Naive thymus-derived CD8-positive, alpha-beta T cell (primary cell): ENCODE data around the gene TMPRSS9. TPM values are rescaled to one million over a fixed set of nuclear protein-coding genes. Genes with fewer than 3 reads are reported as not detected.

Source experiments
- ATAC-seq, 2 donors: fragments of 150-1000 bp; cut with Tn5 transposase in 1 of 2; sonication (Bioruptor Pico), chemical (Tn5 transposase) in 1 of 2; 1 replicate in 1 of 2; 2 replicates in 1 of 2; pipeline ENCODE4 v1.10.0; 2021; ENCODE audit warnings: mild to moderate bottlenecking in 2 of 2, moderate library complexity in 2 of 2
- POLR2A ChIA-PET: fragments of 350-600 bp; sonication (Branson Sonifier 250); formaldehyde crosslinking; loops from one replicate; lab custom pipeline; 2021; ENCODE audit warnings: antibody characterized with exemption; lab: Charles Lee
- DNase-seq, 10 donors: peaks; one replicate each; pipeline versions ENCODE4 v3.0.0 to v3.0.0-alpha.2; 2020 to 2022
- H3K27ac Mint-ChIP-seq, 10 donors: one replicate each; pipeline ENCODE4 v1.8.0; 2020 to 2022; ENCODE audit warnings: mild to moderate bottlenecking in 10 of 10, mixed read lengths in 10 of 10, moderate library complexity in 4 of 10, inconsistent platforms in 1 of 10
- H3K27me3 Mint-ChIP-seq, 5 donors: one replicate each; pipeline ENCODE4 v1.8.0; 2021 to 2022; ENCODE audit warnings: mixed read lengths in 5 of 5
- H3K36me3 Mint-ChIP-seq, 3 donors: one replicate each; pipeline ENCODE4 v1.8.0; 2020 to 2022; ENCODE audit warnings: mixed read lengths in 3 of 3, mild to moderate bottlenecking in 2 of 3, inconsistent platforms in 1 of 3
- H3K4me1 Mint-ChIP-seq, 4 donors: one replicate each; pipeline ENCODE4 v1.8.0; 2021 to 2022; ENCODE audit warnings: mixed read lengths in 4 of 4
- H3K4me3 Mint-ChIP-seq, 10 donors: one replicate each; pipeline ENCODE4 v1.8.0; 2020 to 2022; ENCODE audit warnings: mild to moderate bottlenecking in 10 of 10, mixed read lengths in 10 of 10, moderate library complexity in 6 of 10, inconsistent platforms in 1 of 10
- H3K9me3 Mint-ChIP-seq, 9 donors: one replicate each; pipeline ENCODE4 v1.8.0; 2020 to 2022; ENCODE audit warnings: mixed read lengths in 9 of 9, mild to moderate bottlenecking in 3 of 9, inconsistent platforms in 1 of 9, moderate library complexity in 1 of 9
- polyA plus RNA-seq, 3 donors: library from polyadenylated mRNA; unstranded; fragments of 300-500 nt; fragmentation: Illumina TruSeq; gene quantifications; one replicate each; pipeline ENCODE4 v1.2.3, GENCODE V29; 2021
- total RNA-seq, 8 experiments: library from RNA in 2 of 8; stranded (reverse) in 2 of 8; gene quantifications; one replicate each; pipeline ENCODE4 v1.2.3 and lab custom pipeline; 2021 to 2026

TMPRSS9 gene
- total and polyA plus RNA-seq, 5 experiments from 2014 or later: not detected

DNA sequence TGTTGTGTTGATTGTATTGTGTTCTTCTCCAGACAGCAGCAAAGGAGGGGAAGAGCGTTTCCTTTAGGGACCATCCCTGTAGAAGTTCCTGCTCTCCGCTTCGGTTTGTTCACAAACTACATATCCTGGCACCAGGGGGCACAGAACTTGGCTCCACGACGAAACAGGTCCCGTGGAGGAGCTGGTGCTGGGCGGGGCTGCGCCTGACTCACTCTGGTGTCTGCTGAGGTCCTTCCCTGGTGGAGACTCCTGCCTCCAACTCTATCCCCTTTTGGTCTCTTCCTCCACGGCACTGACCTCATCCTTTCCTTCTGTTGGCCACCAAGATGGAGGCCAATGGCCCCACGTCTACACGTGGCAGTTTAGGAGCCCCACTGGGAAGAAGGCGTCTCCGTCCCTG is 14.7 kb downstream of the TMPRSS9 start:
- peak overlapping the region in 2 of 10 donors; percentile 53 to 55 for H3K27ac Mint-ChIP-seq
- H3K9me3 Mint-ChIP-seq: peaks cover 0 to 15% (median 5%) of the 10 kb centered on the region in 9 donors
- no peak for ATAC-seq
- peaks cover 0 to 4% (median 0%) of the 10 kb centered on the region in 5 donors for H3K27me3 Mint-ChIP-seq
- H3K36me3 Mint-ChIP-seq: peaks cover 0 to 4% (median 0%) of the 10 kb centered on the region in 3 donors
- H3K4me1 Mint-ChIP-seq: peaks cover 0 to 5% (median 4%) of the 10 kb centered on the region in 4 donors
- POLR2A ChIA-PET: interaction anchor here (0.7 kb wide), 1 partner anchor 30 kb away, joined by 6 read pairs; no protein-coding TSS in a partner anchor
- no peak for DNase-seq
- no peak overlapping the region for H3K4me3 Mint-ChIP-seq

DNA sequence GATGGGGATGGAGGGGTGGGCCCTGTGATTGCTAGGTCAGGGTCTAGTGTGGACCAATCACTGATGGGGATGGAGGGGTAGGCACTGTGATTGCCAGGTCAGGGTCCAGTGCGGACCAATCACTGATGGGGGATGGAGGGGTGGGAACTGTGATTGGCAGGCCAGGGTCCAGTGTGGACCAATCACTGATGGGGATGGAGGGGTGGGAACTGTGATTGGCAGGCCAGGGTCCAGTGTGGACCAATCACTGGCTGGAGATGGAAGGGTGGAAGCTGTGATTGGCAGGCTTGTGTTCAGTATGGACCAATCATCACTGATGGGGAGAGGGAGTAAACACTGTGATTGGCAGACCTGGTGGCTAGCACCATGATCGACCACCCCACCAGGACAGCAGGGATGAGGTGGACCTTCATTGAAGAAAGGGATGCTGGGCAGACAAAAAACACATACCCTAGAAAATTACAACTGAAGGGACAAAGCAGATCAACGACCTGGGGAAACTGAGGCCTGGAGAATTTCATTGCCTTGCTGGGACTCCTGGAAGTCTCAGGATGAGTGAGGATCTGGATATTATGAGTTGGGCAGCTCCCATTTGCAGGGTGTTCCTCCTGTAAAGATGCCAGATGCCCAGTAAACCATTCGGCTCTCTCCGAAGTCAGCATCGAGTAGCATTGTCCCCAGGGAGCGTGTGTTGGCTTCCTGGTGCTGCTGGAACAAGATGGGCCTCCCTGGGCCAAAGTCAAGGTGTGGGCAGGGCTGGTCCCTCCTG is 15.5 kb downstream of the TMPRSS9 start:
- no peak overlapping the region for H3K4me3 Mint-ChIP-seq
- DNase-seq (no peak), ATAC-seq (no peak)
- H3K27me3 Mint-ChIP-seq: peaks cover 0 to 4% (median 0%) of the 10 kb centered on the region in 5 donors
- peaks cover 0 to 5% (median 4%) of the 10 kb centered on the region in 4 donors for H3K4me1 Mint-ChIP-seq
- H3K36me3 Mint-ChIP-seq: peaks cover 0 to 4% (median 0%) of the 10 kb centered on the region in 3 donors
- POLR2A ChIA-PET: no interaction called here
- H3K9me3 Mint-ChIP-seq: peaks cover 0 to 13% (median 6%) of the 10 kb centered on the region in 9 donors
- no peak overlapping the region for H3K27ac Mint-ChIP-seq

DNA sequence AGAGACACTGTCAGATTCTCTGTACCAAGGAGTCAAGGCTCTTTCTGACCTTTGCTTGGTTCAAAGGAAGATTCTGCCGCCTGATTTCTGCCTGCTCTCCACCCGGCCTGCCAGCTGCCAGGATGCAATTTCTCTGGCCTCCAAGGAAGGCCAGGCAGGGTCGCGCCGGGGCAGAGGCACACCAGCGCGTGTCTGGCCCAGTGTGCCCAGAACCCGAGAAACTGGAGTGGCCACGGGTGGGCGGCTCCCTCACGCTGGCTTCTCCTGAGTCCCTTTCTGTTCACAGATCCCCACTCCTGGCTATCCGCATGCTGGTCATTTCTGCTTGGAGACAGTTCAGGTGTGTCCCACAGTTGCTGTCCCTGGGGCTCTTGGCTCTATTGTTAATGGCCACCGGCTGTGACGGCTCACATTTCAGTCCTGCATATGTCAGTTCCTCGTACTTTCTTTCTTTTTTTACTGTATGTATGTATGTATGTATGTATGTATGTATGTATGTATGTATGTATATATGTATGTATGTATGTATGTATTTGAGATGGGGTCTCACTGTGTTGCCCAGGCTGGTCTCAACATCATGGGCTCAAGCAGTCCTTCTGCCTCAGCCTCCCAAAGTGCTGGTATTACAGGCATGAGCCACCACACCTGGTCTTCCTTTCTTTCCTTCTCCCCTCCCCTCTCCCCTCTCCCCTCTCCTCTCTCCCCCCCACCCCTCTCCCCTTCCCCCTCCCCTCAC is 16.9 kb downstream of the TMPRSS9 start:
- ATAC-seq: no peak
- no peak for DNase-seq
- peaks cover 0 to 5% (median 0%) of the 10 kb centered on the region in 5 donors for H3K27me3 Mint-ChIP-seq
- H3K27ac Mint-ChIP-seq: peak overlapping the region in 1 of 10 donors; percentile 91
- H3K4me1 Mint-ChIP-seq: peaks cover 0 to 5% (median 4%) of the 10 kb centered on the region in 4 donors
- peaks cover 0 to 15% (median 7%) of the 10 kb centered on the region in 9 donors for H3K9me3 Mint-ChIP-seq
- H3K4me3 Mint-ChIP-seq: no peak overlapping the region
- H3K36me3 Mint-ChIP-seq: peaks cover 0 to 4% (median 0%) of the 10 kb centered on the region in 3 donors
- POLR2A ChIA-PET: interaction anchor here (0.6 kb wide), 1 partner anchor 8 kb away, joined by 6 read pairs; no protein-coding TSS in a partner anchor

DNA sequence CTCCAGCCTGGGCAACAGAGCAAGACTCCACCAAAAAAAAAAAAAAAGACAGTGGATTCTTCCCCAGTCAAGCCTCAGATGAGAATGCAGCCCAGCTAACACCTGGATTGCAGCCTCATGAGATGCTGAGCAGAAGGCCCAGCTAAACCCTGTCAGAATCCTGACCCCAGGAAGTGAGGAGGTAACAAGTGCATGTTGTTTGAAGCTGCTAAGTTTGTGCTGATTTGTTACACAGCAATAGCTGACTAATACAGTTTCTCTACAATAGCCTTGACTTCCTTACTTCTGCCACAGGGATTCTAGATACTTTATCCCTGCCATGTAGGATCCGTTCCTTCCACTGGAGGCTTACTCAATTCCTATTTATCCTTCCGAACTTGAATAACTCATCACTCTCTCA is 20.5 kb downstream of the TMPRSS9 start:
- peaks cover 2 to 6% (median 4%) of the 10 kb centered on the region in 4 donors for H3K4me1 Mint-ChIP-seq
- no peak for DNase-seq
- H3K27me3 Mint-ChIP-seq: peaks cover 0 to 14% (median 3%) of the 10 kb centered on the region in 5 donors
- no peak overlapping the region for H3K27ac Mint-ChIP-seq
- no peak overlapping the region for H3K4me3 Mint-ChIP-seq
- H3K36me3 Mint-ChIP-seq: no peaks in the 10 kb centered on the region
- POLR2A ChIA-PET: no interaction called here
- H3K9me3 Mint-ChIP-seq: peaks cover 0 to 15% (median 7%) of the 10 kb centered on the region in 9 donors
- no peak for ATAC-seq

DNA sequence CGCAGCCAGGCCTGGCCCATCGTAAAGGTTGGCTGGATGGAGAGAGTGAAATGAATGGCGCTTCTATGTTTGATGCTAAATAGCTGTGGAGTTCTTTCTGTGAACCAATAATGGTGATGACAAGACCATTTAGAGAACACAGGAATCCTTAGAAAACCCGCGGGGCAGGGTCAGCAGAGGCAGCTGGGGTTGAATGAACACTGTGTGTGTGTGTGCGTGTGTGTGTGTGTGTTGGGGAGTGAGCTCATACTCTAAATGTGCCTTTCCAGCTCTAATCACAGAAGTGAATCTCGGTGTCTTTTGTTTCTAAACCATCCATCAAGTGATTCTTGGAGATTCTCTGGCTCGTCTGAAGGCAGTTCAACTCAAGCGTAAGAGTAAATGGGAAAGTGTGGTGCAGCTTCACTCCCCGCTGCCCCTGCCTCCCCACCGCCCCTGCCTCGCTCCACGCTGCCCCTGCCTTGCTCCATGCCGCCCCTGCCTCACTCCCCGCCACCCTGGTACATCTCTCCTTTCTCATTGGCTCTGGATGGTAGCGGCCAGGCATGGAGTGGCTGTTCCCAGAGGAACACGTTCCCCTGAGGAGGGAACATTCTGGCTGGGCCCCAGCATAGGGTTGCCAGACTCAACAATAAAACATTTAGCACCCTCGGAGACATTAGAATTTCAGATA is 21.2 kb downstream of the TMPRSS9 start:
- Mint-ChIP-seq H3K27ac (no peak overlapping the region), H3K36me3 (no peaks in the 10 kb centered on the region), H3K27me3 (peaks cover 0 to 14% (median 3%) of the 10 kb centered on the region in 5 donors), H3K4me1 (peaks cover 2 to 6% (median 4%) of the 10 kb centered on the region in 4 donors), H3K4me3 (no peak overlapping the region), H3K9me3 (peaks cover 0 to 15% (median 7%) of the 10 kb centered on the region in 9 donors)
- ATAC-seq (no peak), DNase-seq (no peak)
- POLR2A ChIA-PET: no interaction called here

DNA sequence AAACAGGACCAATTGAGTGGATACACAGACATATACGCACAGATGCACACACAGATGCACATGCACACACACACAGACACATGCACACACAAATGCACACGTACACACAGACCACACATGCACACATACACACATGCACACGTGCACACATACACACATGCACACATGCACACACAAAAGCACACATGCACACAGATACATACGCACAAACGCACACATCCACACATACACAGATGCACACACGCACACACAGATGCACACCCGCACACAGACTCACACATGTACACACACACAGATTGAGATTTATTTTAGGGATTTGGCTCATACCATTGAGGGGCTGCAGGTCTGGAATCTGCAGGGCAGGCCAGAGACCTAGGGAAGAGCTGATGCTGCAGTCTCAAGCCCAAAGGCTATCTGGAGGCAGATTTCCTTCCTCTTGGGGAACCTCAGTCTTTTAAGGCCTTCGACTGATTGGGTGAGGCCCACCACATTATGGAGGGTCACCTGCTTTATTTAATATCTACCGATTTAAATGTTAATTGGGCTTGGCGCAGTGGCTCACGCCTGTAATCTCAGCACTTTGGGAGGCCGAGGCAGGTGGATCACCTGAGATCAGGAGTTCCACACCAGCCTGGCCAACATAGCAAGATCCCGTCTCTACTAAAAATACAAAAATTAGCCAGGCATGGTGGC is 22.6 kb downstream of the TMPRSS9 start:
- peaks cover 0 to 15% (median 7%) of the 10 kb centered on the region in 9 donors for H3K9me3 Mint-ChIP-seq
- POLR2A ChIA-PET: no interaction called here
- peaks cover under 1 to 6% (median 2%) of the 10 kb centered on the region in 4 donors for H3K4me1 Mint-ChIP-seq
- H3K27me3 Mint-ChIP-seq: peaks cover 0 to 12% (median 3%) of the 10 kb centered on the region in 5 donors
- ATAC-seq: no peak
- peak overlapping the region in 1 of 10 donors; percentile 21 for H3K27ac Mint-ChIP-seq
- H3K36me3 Mint-ChIP-seq: no peaks in the 10 kb centered on the region
- no peak overlapping the region for H3K4me3 Mint-ChIP-seq
- DNase-seq: no peak

DNA sequence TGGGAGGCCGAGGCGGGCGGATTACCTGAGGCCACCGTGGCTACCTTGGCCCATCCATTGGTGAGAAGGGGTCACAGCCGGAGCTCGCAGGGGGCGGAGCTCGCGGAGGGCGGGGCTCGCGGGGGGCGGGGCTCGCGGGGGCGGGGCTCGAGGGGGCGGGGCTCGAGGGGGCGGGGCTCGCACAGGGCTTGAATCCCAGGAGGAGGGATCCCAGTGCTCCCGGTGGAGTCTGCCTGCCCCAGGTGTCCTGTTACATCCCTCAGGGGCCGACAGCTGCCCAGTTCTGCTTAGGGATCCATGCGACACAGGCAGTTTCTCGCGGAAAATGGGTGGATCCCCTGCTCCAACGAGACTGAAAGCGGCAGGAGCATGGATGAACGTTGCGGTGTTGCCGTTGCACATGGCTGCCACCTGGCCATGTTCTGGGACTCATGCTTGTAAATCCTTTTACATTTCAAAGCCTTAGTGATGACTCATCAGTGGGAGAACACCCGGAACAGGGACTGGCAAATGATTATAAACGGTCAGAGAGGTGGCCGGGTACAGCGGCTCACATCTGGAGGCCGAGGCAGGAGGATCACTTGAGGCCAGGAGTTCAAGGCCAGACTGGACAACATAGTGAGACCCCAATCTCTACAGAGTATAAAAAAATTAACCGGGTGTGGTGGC is 25.1 kb downstream of the TMPRSS9 start:
- no peak overlapping the region for H3K27ac Mint-ChIP-seq
- POLR2A ChIA-PET: interaction anchor here (0.7 kb wide), 1 partner anchor 33 kb away, joined by 4 read pairs; no protein-coding TSS in a partner anchor
- H3K4me1 Mint-ChIP-seq: peaks cover 0 to 6% (median 0%) of the 10 kb centered on the region in 4 donors
- no peaks in the 10 kb centered on the region for H3K36me3 Mint-ChIP-seq
- peaks cover 0 to 10% (median 3%) of the 10 kb centered on the region in 5 donors for H3K27me3 Mint-ChIP-seq
- ATAC-seq (peak in 1 of 2 donors; percentile 23), DNase-seq (peak in 2 of 10 donors; percentile 12 to 33)
- H3K9me3 Mint-ChIP-seq: peaks cover 0 to 8% (median 0%) of the 10 kb centered on the region in 9 donors
- H3K4me3 Mint-ChIP-seq: no peak overlapping the region

DNA sequence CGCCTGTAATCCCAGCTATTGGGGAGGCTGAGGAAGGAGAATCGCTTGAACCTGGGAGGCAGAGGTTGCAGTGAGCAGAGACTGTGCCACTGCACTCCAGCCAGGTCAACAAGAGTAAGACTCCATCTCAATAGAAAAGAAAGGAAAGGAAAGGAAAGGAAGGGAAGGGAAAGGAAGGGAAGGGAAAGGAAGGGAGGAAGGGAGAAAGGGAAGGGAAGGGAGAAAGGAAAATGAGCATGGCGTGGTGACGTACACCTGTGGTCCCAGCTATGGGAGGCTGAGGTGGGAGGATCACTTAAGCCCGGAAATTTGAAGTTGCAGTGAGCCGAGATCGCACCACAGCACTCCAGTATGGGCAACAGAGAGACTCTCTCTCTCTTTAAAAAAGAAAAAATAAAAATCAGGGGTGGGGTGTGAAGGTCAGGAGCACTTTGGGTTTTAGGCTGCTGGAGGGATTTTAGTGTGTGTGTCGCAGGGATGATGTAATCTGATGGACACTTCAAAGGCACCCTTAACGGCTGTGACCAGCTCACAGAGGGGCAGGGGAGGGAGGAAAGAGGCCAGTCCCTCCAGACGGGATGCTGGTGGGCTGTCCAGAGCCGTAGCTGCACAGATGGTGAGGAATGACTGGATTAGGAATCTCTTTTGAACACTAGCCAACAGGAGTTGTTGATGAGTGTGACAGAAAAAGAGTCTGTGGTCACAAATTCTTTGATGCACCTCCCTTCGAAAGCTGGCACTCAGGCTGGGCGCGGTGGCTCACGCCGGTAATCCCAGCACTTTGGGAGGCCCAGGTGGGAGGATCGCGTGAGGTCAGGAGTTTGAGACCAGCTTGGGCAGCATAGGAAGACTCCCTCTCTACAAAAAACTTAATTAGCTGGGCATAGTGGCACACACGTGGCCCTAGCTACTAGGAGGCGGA is 27.6 kb downstream of the TMPRSS9 start:
- peaks cover 0 to 10% (median 0%) of the 10 kb centered on the region in 5 donors for H3K27me3 Mint-ChIP-seq
- POLR2A ChIA-PET: no interaction called here
- H3K27ac Mint-ChIP-seq: peak overlapping the region in 2 of 10 donors; percentile 44 to 72
- no peaks in the 10 kb centered on the region for H3K36me3 Mint-ChIP-seq
- DNase-seq (no peak), ATAC-seq (no peak)
- H3K9me3 Mint-ChIP-seq: no peaks in the 10 kb centered on the region
- peaks cover 3 to 10% (median 4%) of the 10 kb centered on the region in 4 donors for H3K4me1 Mint-ChIP-seq
- H3K4me3 Mint-ChIP-seq: no peak overlapping the region

DNA sequence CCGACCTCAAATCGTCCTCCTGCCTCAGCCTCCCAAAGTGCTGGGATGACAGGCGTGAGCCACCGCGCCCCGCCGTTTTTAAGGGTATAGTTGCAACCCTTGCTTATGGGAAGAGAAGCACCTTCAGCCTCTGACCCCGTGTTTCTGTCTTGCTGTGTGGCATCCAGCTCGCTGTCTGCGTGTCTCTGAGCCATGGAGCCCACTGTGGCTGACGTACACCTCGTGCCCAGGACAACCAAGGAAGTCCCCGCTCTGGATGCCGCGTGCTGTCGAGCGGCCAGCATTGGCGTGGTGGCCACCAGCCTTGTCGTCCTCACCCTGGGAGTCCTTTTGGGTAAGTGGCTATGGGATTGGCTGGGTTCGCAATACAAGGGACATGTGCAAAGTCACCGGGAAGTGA is 29.5 kb downstream of the TMPRSS9 start:
- Mint-ChIP-seq H3K4me1 (peaks cover 3 to 11% (median 5%) of the 10 kb centered on the region in 4 donors), H3K9me3 (no peaks in the 10 kb centered on the region), H3K4me3 (no peak overlapping the region), H3K36me3 (no peaks in the 10 kb centered on the region), H3K27me3 (peaks cover 0 to 8% (median 0%) of the 10 kb centered on the region in 5 donors), H3K27ac (peak overlapping the region in 1 of 10 donors; percentile 48)
- POLR2A ChIA-PET: interaction anchor here (0.6 to 0.7 kb wide), 3 partner anchors 51 to 170 kb away, joined by 3 to 6 read pairs (median 4); no protein-coding TSS in a partner anchor
- no peak for DNase-seq
- ATAC-seq: no peak

DNA sequence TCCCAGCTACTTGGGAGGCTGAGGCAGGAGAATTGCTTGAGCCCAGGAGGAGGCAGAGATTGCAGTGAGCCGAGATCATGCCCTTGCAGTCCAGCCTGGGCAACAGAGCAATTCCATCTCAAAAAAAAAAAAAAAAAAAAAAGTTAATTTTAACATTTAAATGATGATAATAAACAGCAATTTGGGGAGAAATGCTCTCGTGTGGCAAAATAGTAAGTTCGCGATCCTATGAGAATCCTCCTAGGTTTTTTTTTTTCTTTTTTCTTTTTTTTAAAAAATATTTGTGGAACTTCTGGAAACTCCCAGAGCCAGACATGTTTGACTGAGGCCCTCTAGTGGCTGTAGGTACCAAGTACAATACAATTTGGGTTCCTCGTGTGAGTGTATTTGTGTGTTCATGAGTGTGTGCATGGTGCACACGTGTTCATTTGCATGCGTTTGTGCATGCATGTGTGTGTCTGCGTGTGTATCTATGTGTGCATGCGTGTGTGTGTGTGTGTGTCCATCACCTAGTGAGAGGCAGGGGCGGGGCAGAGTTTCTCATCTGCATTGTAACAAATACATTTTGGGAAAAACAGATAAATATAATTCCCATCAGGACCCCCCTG is 31.2 kb downstream of the TMPRSS9 start:
- peaks cover 0 to 6% (median 0%) of the 10 kb centered on the region in 5 donors for H3K27me3 Mint-ChIP-seq
- ATAC-seq: peak; percentile 49 to 57
- H3K9me3 Mint-ChIP-seq: no peaks in the 10 kb centered on the region
- H3K27ac Mint-ChIP-seq: peak overlapping the region in 3 of 10 donors; percentile 66 to 74 (median 73)
- POLR2A ChIA-PET: interaction anchor here (0.7 to 2.7 kb wide), 3 partner anchors 19 to 133 kb away, joined by 3 to 14 read pairs (median 4); no protein-coding TSS in a partner anchor
- peaks cover 3 to 16% (median 5%) of the 10 kb centered on the region in 4 donors for H3K4me1 Mint-ChIP-seq
- no peak overlapping the region for H3K4me3 Mint-ChIP-seq
- no peaks in the 10 kb centered on the region for H3K36me3 Mint-ChIP-seq
- peak in 8 of 10 donors; percentile 36 to 76 (median 48) for DNase-seq
